ENCODE results near the gene RAPGEF6. TPM values are rescaled to one million over a fixed set of nuclear protein-coding genes. Genes with fewer than 3 reads are reported as not detected.
"Not testable (repeated sequence)": the region's sequence is repeated elsewhere in the genome, so short reads cannot be mapped to it uniquely, and the experiment has no call there.

Gene RAPGEF6
- total and polyA plus RNA-seq, 4 donors = 3.9 to 73.1 (median 10.8) TPM

DNA sequence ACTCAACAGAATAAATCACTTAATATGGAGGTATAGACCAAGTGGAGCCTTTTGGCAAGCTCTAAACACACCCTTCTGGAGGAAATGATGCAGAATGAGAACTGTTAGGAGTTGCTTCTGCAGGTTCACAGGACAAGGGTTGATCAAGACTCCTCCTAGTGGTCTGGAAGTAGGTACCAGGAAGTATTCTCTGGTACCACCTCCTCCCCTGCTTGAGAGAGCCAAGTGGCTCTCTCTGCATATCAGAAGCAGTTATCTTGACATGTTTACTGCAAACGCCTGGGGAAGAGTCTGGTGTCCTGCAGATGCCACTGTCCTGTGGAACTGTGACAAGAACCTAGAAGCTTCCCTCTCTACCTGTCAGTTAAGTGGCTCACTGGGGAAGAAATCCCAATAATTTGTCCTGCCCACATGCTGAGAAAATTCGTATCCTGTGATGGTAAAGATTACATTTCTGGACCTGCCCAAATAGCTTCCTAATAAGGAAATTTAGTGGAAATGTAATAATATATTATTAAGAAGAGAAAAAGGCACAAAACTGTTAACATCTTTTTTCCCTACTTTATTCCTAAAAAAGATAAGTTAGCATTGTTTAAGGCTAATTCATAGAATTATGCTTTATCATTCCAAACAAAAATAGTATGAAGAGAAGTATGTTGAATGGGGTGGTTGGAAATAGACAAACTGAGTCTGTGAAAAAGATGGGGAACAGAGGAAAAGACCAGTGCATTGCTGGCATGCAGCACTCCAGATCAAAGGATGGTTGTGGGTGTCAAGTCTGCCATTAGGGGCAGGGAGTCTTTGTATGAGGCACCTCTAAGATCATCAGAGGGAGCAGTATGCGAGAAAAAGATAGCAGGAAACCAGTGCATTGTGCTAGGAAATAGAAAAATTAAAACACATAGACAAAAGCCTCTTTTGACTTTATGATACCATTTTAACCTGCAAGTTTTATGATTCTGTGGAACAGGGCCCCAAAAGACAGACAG, 252.3 kb downstream of the RAPGEF6 start:
- H3K36me3 ChIP-seq (ENCODE audit: control insufficient read depth in 4 of 4, insufficient read depth in 4 of 4, low read length in 4 of 4) = peaks cover 0 to 7% (median 1%) of the 10 kb centered on the region in 4 donors
- H3K9ac ChIP-seq (ENCODE audit: insufficient read depth in 1 of 2, low read length in 2 of 2) = no peak overlapping the region
- H3K4me1 ChIP-seq (ENCODE audit: control insufficient read depth in 5 of 5, insufficient read depth in 5 of 5, low read length in 5 of 5) = peaks cover 0 to 12% (median 4%) of the 10 kb centered on the region in 5 donors
- WGBS, 2 donors = 52 to 62% methylated on average over 3 of the region's 3 CpGs
- TF ChIP-seq, protein P1, sequence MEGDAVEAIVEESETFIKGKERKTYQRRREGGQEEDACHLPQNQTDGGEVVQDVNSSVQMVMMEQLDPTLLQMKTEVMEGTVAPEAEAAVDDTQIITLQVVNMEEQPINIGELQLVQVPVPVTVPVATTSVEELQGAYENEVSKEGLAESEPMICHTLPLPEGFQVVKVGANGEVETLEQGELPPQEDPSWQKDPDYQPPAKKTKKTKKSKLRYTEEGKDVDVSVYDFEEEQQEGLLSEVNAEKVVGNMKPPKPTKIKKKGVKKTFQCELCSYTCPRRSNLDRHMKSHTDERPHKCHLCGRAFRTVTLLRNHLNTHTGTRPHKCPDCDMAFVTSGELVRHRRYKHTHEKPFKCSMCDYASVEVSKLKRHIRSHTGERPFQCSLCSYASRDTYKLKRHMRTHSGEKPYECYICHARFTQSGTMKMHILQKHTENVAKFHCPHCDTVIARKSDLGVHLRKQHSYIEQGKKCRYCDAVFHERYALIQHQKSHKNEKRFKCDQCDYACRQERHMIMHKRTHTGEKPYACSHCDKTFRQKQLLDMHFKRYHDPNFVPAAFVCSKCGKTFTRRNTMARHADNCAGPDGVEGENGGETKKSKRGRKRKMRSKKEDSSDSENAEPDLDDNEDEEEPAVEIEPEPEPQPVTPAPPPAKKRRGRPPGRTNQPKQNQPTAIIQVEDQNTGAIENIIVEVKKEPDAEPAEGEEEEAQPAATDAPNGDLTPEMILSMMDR (IDR thresholded peaks at IDR 0.05; ENCODE audit: control extremely low read depth, extremely low read depth) = peak; percentile 34
- no peaks in the 10 kb centered on the region for H3K27me3 ChIP-seq (ENCODE audit: control insufficient read depth in 3 of 3, insufficient read depth in 3 of 3, low read length in 2 of 3)
- DNase-seq = peak in 1 of 3 donors; percentile 24
- peak; percentile 67 for ATAC-seq (ENCODE audit: insufficient read depth, low FRiP score)
- no peak overlapping the region for H3K4me3 ChIP-seq
- H3K27ac ChIP-seq (ENCODE audit: low read depth in 1 of 2, low read length in 1 of 2) = no peak overlapping the region
- no peaks in the 10 kb centered on the region for H3K9me3 ChIP-seq (ENCODE audit: control insufficient read depth in 4 of 4, insufficient read depth in 3 of 4, low read length in 3 of 4)

DNA sequence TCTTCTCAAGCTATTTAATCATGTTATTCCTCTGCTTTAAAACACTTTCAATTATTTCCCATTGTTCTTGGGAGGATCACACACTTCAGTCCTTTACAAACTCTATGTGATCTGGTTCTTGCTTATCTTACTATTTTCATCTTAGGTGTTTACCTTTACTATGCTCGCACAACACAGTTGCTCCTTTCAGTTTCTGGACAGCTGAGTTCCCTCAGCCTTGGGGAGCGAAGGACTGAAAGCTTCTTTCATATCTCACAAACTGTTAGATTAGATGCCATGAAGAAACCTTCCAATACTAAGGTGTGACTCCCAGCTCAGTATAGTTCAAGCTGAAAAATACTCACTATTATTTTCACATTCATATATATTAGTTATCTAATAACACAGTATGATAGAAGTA, 253.3 kb downstream of the RAPGEF6 start:
- Histone ChIP-seq H3K27me3 (ENCODE audit: control insufficient read depth in 3 of 3, insufficient read depth in 3 of 3, low read length in 2 of 3) (no peaks in the 10 kb centered on the region), H3K4me3 (no peak overlapping the region), H3K36me3 (ENCODE audit: control insufficient read depth in 4 of 4, insufficient read depth in 4 of 4, low read length in 4 of 4) (peaks cover 0 to 3% (median 0%) of the 10 kb centered on the region in 4 donors), H3K9me3 (ENCODE audit: control insufficient read depth in 4 of 4, insufficient read depth in 3 of 4, low read length in 3 of 4) (no peaks in the 10 kb centered on the region), H3K9ac (ENCODE audit: insufficient read depth in 1 of 2, low read length in 2 of 2) (no peak overlapping the region), H3K27ac (ENCODE audit: low read depth in 1 of 2, low read length in 1 of 2) (no peak overlapping the region), H3K4me1 (ENCODE audit: control insufficient read depth in 5 of 5, insufficient read depth in 5 of 5, low read length in 5 of 5) (peaks cover 0 to 12% (median 4%) of the 10 kb centered on the region in 5 donors)
- 63 to 76% methylated on average over 2 of the region's 2 CpGs for WGBS, 2 donors
- TF ChIP-seq, protein P1 (IDR thresholded peaks at IDR 0.05; ENCODE audit: control extremely low read depth, extremely low read depth) = no peak
- no peak for DNase-seq
- no peak for ATAC-seq (ENCODE audit: insufficient read depth, low FRiP score)

DNA sequence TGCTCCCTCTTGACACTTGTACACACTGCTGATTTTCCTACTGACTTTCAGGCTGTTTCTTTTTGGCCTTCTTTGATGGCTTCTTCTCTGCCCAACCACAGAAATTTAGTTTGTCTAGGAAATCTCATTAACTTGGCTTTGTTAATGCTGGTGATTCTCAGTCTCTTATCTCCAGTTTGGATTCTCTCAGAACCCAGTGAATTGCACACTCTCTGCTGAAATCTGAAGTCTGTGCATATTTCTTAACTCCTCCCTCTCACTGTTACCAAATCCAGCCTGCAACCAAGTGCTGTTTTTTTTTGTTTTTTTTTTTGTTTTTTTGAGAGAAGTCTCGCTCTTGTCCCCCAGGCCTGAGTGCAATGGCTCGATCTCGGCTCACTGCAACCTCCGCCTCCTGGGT, 254.0 kb downstream of the RAPGEF6 start:
- Histone ChIP-seq H3K4me1 (ENCODE audit: control insufficient read depth in 5 of 5, insufficient read depth in 5 of 5, low read length in 5 of 5) (peaks cover 0 to 12% (median 4%) of the 10 kb centered on the region in 5 donors), H3K27me3 (ENCODE audit: control insufficient read depth in 3 of 3, insufficient read depth in 3 of 3, low read length in 2 of 3) (no peaks in the 10 kb centered on the region), H3K9me3 (ENCODE audit: control insufficient read depth in 4 of 4, insufficient read depth in 3 of 4, low read length in 3 of 4) (no peaks in the 10 kb centered on the region), H3K36me3 (ENCODE audit: control insufficient read depth in 4 of 4, insufficient read depth in 4 of 4, low read length in 4 of 4) (peaks cover 0 to 1% (median 0%) of the 10 kb centered on the region in 4 donors), H3K27ac (ENCODE audit: low read depth in 1 of 2, low read length in 1 of 2) (peak overlapping the region in 1 of 2 donors; percentile 3), H3K9ac (ENCODE audit: insufficient read depth in 1 of 2, low read length in 2 of 2) (no peak overlapping the region), H3K4me3 (no peak overlapping the region)
- 66 to 83% methylated on average over 4 of the region's 4 CpGs for WGBS, 2 donors
- DNase-seq (no peak), ATAC-seq (ENCODE audit: insufficient read depth, low FRiP score) (no peak)
- TF ChIP-seq, protein P1 (IDR thresholded peaks at IDR 0.05; ENCODE audit: control extremely low read depth, extremely low read depth) = no peak

DNA sequence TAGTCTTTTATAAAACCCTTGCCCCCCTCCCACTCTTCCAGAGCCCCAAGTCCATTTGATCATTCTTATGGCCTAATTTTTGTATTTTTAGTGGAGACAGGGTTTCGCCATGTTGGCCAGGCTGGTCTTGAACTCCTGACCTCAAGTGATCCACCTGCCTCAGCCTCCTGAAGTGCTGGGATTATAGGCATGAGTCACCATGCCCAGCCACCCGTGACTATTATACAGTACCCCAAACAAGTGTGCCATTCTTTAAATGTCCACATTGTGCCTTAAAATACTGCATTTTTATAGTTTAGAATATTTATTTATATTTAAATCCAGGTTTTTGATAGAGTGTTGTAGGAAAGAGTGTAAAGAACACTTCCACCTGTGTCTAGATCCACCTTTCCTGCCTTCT, 254.8 kb downstream of the RAPGEF6 start:
- H3K9me3 ChIP-seq (ENCODE audit: control insufficient read depth in 4 of 4, insufficient read depth in 3 of 4, low read length in 3 of 4); H3K9ac ChIP-seq (ENCODE audit: insufficient read depth in 1 of 2, low read length in 2 of 2); H3K4me3 ChIP-seq; ATAC-seq (ENCODE audit: insufficient read depth, low FRiP score); H3K27me3 ChIP-seq (ENCODE audit: control insufficient read depth in 3 of 3, insufficient read depth in 3 of 3, low read length in 2 of 3); DNase-seq; H3K36me3 ChIP-seq (ENCODE audit: control insufficient read depth in 4 of 4, insufficient read depth in 4 of 4, low read length in 4 of 4): not testable (repeated sequence)
- WGBS, 2 donors = 80 to 82% methylated on average over 2 of the region's 2 CpGs
- H3K27ac ChIP-seq (ENCODE audit: low read depth in 1 of 2, low read length in 1 of 2) = peak overlapping the region; percentile 41 to 63
- H3K4me1 ChIP-seq (ENCODE audit: control insufficient read depth in 5 of 5, insufficient read depth in 5 of 5, low read length in 5 of 5) = peaks cover 0 to 12% (median 4%) of the 10 kb centered on the region in 5 donors
